DND-41 (cell line): ENCODE results near the gene BTN3A1.

ENCODE experiments used
- ATAC-seq: fragments of 200-7000 bp; cut with Tn5 transposase; 3 replicates; pipeline ENCODE4 v1.9.1; 2021; ENCODE audit warnings: low read depth; ENCODE audit not compliant: insufficient read depth
- DNase-seq: peaks from one replicate; pipeline ENCODE4 v3.0.0-alpha.2; 2020
- H2AFZ ChIP-seq: 2 replicates; pipeline ENCODE4 v1.6.0; 2012; ENCODE audit warnings: low read depth, low read length
- H3K27ac ChIP-seq: 2 replicates; pipeline ENCODE4 v1.5.1; 2012; ENCODE audit warnings: low read length, inconsistent platforms
- H3K27me3 ChIP-seq: fragments of 200-600 bp; sonication (generic); 2 replicates; pipeline ENCODE4 v1.6.0; 2012; ENCODE audit warnings: low read length, mild to moderate bottlenecking, inconsistent platforms; ENCODE audit not compliant: insufficient read depth, poor library complexity
- H3K36me3 ChIP-seq: 2 replicates; pipeline ENCODE4 v1.5.1; 2012; ENCODE audit warnings: low read length, inconsistent platforms; ENCODE audit not compliant: insufficient read depth
- H3K4me1 ChIP-seq: 2 replicates; pipeline ENCODE4 v1.5.1; 2012; ENCODE audit warnings: mild to moderate bottlenecking, low read length; ENCODE audit not compliant: insufficient read depth
- H3K4me2 ChIP-seq: 2 replicates; pipeline ENCODE4 v1.6.0; 2012; ENCODE audit warnings: mild to moderate bottlenecking, moderate library complexity, low read length, inconsistent platforms; ENCODE audit not compliant: insufficient read depth
- H3K4me3 ChIP-seq, 2 experiments: fragments of 200-600 bp in 1 of 2; shearing (Covaris generic) in 1 of 2; 2 replicates each; pipeline ENCODE4 v1.5.1; 2012 to 2016; ENCODE audit warnings: inconsistent platforms in 2 of 2, low read length in 2 of 2, mild to moderate bottlenecking in 2 of 2, low read depth in 1 of 2, moderate library complexity in 1 of 2
- H3K79me2 ChIP-seq: 2 replicates; pipeline ENCODE4 v1.6.0; 2012; ENCODE audit warnings: low read length, inconsistent platforms; ENCODE audit not compliant: insufficient read depth
- H3K9ac ChIP-seq: 2 replicates; pipeline ENCODE4 v1.6.0; 2012; ENCODE audit warnings: low read depth, mild to moderate bottlenecking, inconsistent platforms, low read length, moderate library complexity
- H3K9me3 ChIP-seq: 2 replicates; pipeline ENCODE4 v1.5.1; 2012; ENCODE audit warnings: low read length, moderate library complexity, mild to moderate bottlenecking, inconsistent platforms; ENCODE audit not compliant: insufficient read depth, severe bottlenecking
- H4K20me1 ChIP-seq: 2 replicates; pipeline ENCODE4 v1.6.0; 2012; ENCODE audit warnings: low read length; ENCODE audit not compliant: insufficient read depth
- CTCF ChIP-seq: IDR thresholded peaks from 2 replicates; pipeline ENCODE4 v1.5.1; 2012; ENCODE audit warnings: borderline replicate concordance, low read length, moderate library complexity, mild to moderate bottlenecking; ENCODE audit not compliant: poor library complexity, severe bottlenecking; ENCODE audit errors: extremely low read depth
- EZH2 ChIP-seq: IDR thresholded peaks from 3 replicates; pipeline ENCODE4 v1.6.1; 2012; ENCODE audit warnings: borderline replicate concordance, low read depth, mild to moderate bottlenecking, moderate library complexity, low read length, inconsistent platforms; ENCODE audit not compliant: severe bottlenecking

The BTN3A1 gene

GRCh38 chr6:26439151-26440125, 37.4 kb downstream of the BTN3A1 start:
- no peaks in the 10 kb centered on the region for H4K20me1 ChIP-seq
- H3K4me1 ChIP-seq, result peaks cover 33% of the 10 kb centered on the region
- peak overlapping the region; percentile 98 for H3K27ac ChIP-seq
- H3K4me3 ChIP-seq, result peak overlapping the region; percentile 83 to 88; a peak in 3 of 4 replicates
- no peaks in the 10 kb centered on the region for H3K27me3 ChIP-seq
- no peak; the same call in 1 of the 3 replicates for ATAC-seq
- H3K79me2 ChIP-seq, result peaks cover 23% of the 10 kb centered on the region
- peak overlapping the region; percentile 67 for H3K4me2 ChIP-seq
- H3K9ac ChIP-seq, result peak overlapping the region; percentile 82
- H3K36me3 ChIP-seq, result peaks cover 3% of the 10 kb centered on the region; the same call in 1 of the 2 replicates
- TF ChIP-seq EZH2 (no peak), CTCF (no peak)
- DNase-seq, result peak; percentile 14
- H3K9me3 ChIP-seq, result peaks cover under 1% of the 10 kb centered on the region
- H2AFZ ChIP-seq, result peak overlapping the region; percentile 77

- Histone ChIP-seq H3K9ac (peak overlapping the region; percentile 82), H3K27me3 (no peaks in the 10 kb centered on the region), H3K4me1 (peaks cover 40% of the 10 kb centered on the region), H3K27ac (peak overlapping the region; percentile 98), H4K20me1 (no peaks in the 10 kb centered on the region), H3K36me3 (peaks cover 19% of the 10 kb centered on the region), H3K9me3 (no peaks in the 10 kb centered on the region), H3K4me2 (peak overlapping the region; percentile 67), H3K4me3 (peak overlapping the region; percentile 83 to 88), H2AFZ (peak overlapping the region; percentile 95), H3K79me2 (peaks cover 23% of the 10 kb centered on the region)
- no peak for ATAC-seq
- TF ChIP-seq CTCF, result no peak
- TF ChIP-seq EZH2, result no peak
- no peak for DNase-seq
Observed at GRCh38 chr6:26440977-26441358, 38.9 kb downstream of the BTN3A1 start.

- Histone ChIP-seq H3K27ac (peak overlapping the region; percentile 22; the same call in 1 of the 2 replicates), H2AFZ (no peak overlapping the region), H3K4me3 (peak overlapping the region in 1 of 2 experiments; percentile 88; a peak in 2 of 4 replicates), H3K27me3 (no peaks in the 10 kb centered on the region), H3K4me2 (peak overlapping the region; percentile 67), H3K4me1 (peaks cover 42% of the 10 kb centered on the region), H3K9me3 (no peaks in the 10 kb centered on the region), H4K20me1 (no peaks in the 10 kb centered on the region), H3K79me2 (peaks cover 23% of the 10 kb centered on the region), H3K36me3 (peaks cover 26% of the 10 kb centered on the region), H3K9ac (peak overlapping the region; percentile 82)
- ATAC-seq, result no peak
- no peak for DNase-seq
- no peak for TF ChIP-seq EZH2
- no peak for TF ChIP-seq CTCF
Observed at GRCh38 chr6:26441977-26442376, 39.9 kb downstream of the BTN3A1 start.
